ENCODE data around the gene HOXB2. TPM values are rescaled to one million over a fixed set of nuclear protein-coding genes. Genes with fewer than 3 reads are reported as not detected.

Gene HOXB2
- total and polyA plus RNA-seq, 2 donors (not counting 1 experiment from before 2014, with no cell fraction given), result 6.1 to 9.2 TPM

DNA sequence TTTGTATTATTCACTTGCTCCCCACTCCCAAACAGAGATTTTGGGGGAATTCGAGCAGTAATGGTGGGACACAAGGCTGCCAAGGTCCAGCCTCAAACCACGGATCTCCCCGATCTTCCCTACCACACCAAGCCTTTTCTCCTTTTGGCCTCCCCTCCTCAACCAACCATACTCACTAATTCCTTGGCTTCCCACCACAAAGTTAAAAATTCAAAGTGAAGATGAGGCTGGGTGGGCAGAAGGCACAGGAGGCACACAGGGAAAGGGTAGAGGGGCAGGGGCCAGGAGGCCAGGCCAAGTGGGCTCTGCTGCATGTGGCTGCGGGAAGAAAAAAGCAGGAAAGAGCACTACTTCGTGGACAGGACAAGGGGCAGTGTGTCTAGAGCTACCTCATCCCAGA lies 18.0 kb upstream of the HOXB2 start:
- WGBS (ENCODE audit: insufficient coverage), result 97% methylated on average over 3 of the region's 5 CpGs
- CTCF ChIA-PET, result interaction anchor here (0.6 kb wide), 2 partner anchors 78 to 1938 kb away, joined by 3 to 7 read pairs; no protein-coding TSS in a partner anchor
- H3K79me2 ChIP-seq (ENCODE audit: control insufficient read depth, insufficient read depth, low read length), result no peaks in the 10 kb centered on the region
- DNase-seq (no peak), ATAC-seq (ENCODE audit: low read depth) (no peak)
- H4K20me1 ChIP-seq (ENCODE audit: control insufficient read depth, insufficient read depth, low read length, poor library complexity, severe bottlenecking), result no peaks in the 10 kb centered on the region
- no peak for TF ChIP-seq EZH2 (IDR thresholded peaks at IDR 0.05; ENCODE audit: borderline replicate concordance, insufficient read depth, low read depth, low read length, poor library complexity, severe bottlenecking)
- TF ChIP-seq, protein P1, sequence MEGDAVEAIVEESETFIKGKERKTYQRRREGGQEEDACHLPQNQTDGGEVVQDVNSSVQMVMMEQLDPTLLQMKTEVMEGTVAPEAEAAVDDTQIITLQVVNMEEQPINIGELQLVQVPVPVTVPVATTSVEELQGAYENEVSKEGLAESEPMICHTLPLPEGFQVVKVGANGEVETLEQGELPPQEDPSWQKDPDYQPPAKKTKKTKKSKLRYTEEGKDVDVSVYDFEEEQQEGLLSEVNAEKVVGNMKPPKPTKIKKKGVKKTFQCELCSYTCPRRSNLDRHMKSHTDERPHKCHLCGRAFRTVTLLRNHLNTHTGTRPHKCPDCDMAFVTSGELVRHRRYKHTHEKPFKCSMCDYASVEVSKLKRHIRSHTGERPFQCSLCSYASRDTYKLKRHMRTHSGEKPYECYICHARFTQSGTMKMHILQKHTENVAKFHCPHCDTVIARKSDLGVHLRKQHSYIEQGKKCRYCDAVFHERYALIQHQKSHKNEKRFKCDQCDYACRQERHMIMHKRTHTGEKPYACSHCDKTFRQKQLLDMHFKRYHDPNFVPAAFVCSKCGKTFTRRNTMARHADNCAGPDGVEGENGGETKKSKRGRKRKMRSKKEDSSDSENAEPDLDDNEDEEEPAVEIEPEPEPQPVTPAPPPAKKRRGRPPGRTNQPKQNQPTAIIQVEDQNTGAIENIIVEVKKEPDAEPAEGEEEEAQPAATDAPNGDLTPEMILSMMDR (IDR thresholded peaks at IDR 0.05), result no peak
- H3K4me1 ChIP-seq (ENCODE audit: control insufficient read depth in 2 of 2, insufficient read depth in 2 of 2, low read length in 2 of 2), result no peaks in the 10 kb centered on the region
- H3K9ac ChIP-seq (ENCODE audit: low read length), result no peak overlapping the region
- no peak overlapping the region for H3K4me2 ChIP-seq (replicated peaks; ENCODE audit: low read depth, low read length, poor library complexity, severe bottlenecking)
- Mint-ChIP-seq H3K27ac (no peak overlapping the region), H3K9me3 (ENCODE audit: insufficient read depth) (no peaks in the 10 kb centered on the region), H3K27me3 (peaks cover 19% of the 10 kb centered on the region), H3K4me1 (peaks cover 3% of the 10 kb centered on the region), H3K4me3 (no peak overlapping the region)
- H2AFZ ChIP-seq (ENCODE audit: insufficient read depth, low read depth, low read length, poor library complexity, severe bottlenecking), result no peak overlapping the region
- POLR2A ChIA-PET, result no interaction called here
- H3K27ac ChIP-seq (ENCODE audit: low read length in 2 of 2), result no peak overlapping the region
- no peaks in the 10 kb centered on the region for H3K36me3 ChIP-seq (replicated peaks in 1 of 2; ENCODE audit: control extremely low read depth in 1 of 2, control insufficient read depth in 1 of 2, extremely low read depth in 1 of 2, insufficient read depth in 2 of 2, low read length in 1 of 2)
- H3K4me3 ChIP-seq (ENCODE audit: control extremely low read depth in 1 of 5, extremely low read depth in 1 of 5, insufficient read depth in 1 of 5, low read depth in 2 of 5, low read length in 4 of 5), result no peak overlapping the region
- intact Hi-C loops (cut with micrococcal nuclease), result no loop called here
- H3K9me3 ChIP-seq (ENCODE audit: control extremely low read depth in 1 of 3, control insufficient read depth in 2 of 3, insufficient read depth in 1 of 3, low read length in 2 of 3), result peaks cover 0 to 3% (median 0%) of the 10 kb centered on the region in 3 donors
- peaks cover 0 to 47% (median 11%) of the 10 kb centered on the region in 4 experiments for H3K27me3 ChIP-seq (replicated peaks in 1 of 4; ENCODE audit: control extremely low read depth in 1 of 4, control insufficient read depth in 3 of 4, insufficient read depth in 4 of 4, low read length in 3 of 4)

DNA sequence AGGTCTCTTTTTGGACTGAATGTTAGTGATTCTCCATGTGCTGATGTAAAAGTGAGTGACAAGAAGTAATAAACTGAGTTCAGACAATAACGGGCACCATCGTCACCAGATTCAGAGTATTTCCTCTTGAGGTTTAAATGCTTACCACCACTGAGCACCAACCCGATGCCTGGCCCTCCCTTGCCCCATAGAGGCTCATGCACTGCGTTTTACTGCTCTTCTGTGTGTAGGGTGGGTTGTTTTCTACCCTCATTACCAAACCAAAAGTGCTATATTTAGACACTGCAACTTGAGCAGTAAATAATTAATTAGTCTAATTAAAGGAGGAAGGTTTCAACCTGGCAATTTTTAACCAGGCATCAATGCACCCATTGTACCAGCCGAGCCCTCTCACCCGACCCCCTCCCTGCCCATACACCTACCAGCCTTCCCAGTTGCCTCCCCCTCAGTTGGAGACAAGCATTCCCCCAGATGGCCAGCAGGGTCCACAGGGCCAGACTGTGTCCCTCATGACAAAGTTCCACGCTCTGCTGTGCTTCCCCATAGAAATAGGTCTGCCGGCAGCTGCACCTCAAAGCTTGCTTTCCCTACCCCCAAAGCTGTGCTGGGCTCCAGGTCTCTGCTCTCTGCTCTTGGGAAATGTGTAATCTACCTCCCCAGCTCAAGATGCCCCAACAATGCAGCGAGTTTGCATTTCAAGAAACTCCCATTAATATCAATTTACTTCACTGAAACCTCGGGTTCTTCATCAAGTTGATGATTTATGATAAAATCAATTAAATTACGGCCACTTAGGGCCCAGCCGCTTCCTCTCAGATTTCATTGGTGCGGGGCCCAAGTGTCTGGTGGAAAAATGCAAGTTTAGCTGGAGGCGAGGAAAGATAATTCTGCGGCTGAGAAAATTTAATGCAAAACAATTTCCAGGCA lies 17.2 kb upstream of the HOXB2 start:
- ChIA-PET POLR2A (no interaction called here), CTCF (interaction anchor here (0.6 kb wide), 1 partner anchor 1939 kb away, joined by 7 read pairs; no protein-coding TSS in a partner anchor)
- DNase-seq, result no peak
- Mint-ChIP-seq H3K27me3 (peaks cover 21% of the 10 kb centered on the region), H3K4me3 (no peak overlapping the region), H3K27ac (no peak overlapping the region), H3K4me1 (peaks cover 3% of the 10 kb centered on the region), H3K9me3 (ENCODE audit: insufficient read depth) (no peaks in the 10 kb centered on the region)
- Histone ChIP-seq H4K20me1 (ENCODE audit: control insufficient read depth, insufficient read depth, low read length, poor library complexity, severe bottlenecking) (no peaks in the 10 kb centered on the region), H2AFZ (ENCODE audit: insufficient read depth, low read depth, low read length, poor library complexity, severe bottlenecking) (no peak overlapping the region), H3K4me3 (ENCODE audit: control extremely low read depth in 1 of 5, extremely low read depth in 1 of 5, insufficient read depth in 1 of 5, low read depth in 2 of 5, low read length in 4 of 5) (no peak overlapping the region), H3K9me3 (ENCODE audit: control extremely low read depth in 1 of 3, control insufficient read depth in 2 of 3, insufficient read depth in 1 of 3, low read length in 2 of 3) (peaks cover 0 to 3% (median 0%) of the 10 kb centered on the region in 3 donors), H3K4me1 (ENCODE audit: control insufficient read depth in 2 of 2, insufficient read depth in 2 of 2, low read length in 2 of 2) (no peaks in the 10 kb centered on the region), H3K9ac (ENCODE audit: low read length) (no peak overlapping the region), H3K27me3 (replicated peaks in 1 of 4; ENCODE audit: control extremely low read depth in 1 of 4, control insufficient read depth in 3 of 4, insufficient read depth in 4 of 4, low read length in 3 of 4) (peaks cover 0 to 43% (median 8%) of the 10 kb centered on the region in 4 experiments), H3K79me2 (ENCODE audit: control insufficient read depth, insufficient read depth, low read length) (no peaks in the 10 kb centered on the region), H3K27ac (ENCODE audit: low read length in 2 of 2) (no peak overlapping the region), H3K36me3 (replicated peaks in 1 of 2; ENCODE audit: control extremely low read depth in 1 of 2, control insufficient read depth in 1 of 2, extremely low read depth in 1 of 2, insufficient read depth in 2 of 2, low read length in 1 of 2) (no peaks in the 10 kb centered on the region), H3K4me2 (replicated peaks; ENCODE audit: low read depth, low read length, poor library complexity, severe bottlenecking) (no peak overlapping the region)
- no peak for TF ChIP-seq EZH2 (IDR thresholded peaks at IDR 0.05; ENCODE audit: borderline replicate concordance, insufficient read depth, low read depth, low read length, poor library complexity, severe bottlenecking)
- TF ChIP-seq, protein P1 (IDR thresholded peaks at IDR 0.05), result no peak
- intact Hi-C loops (cut with micrococcal nuclease), result no loop called here
- 81% methylated on average over 8 of the region's 15 CpGs for WGBS (ENCODE audit: insufficient coverage)
- ATAC-seq (ENCODE audit: low read depth), result no peak
